ENCODE data around the gene AASS. TPM values are rescaled to one million over a fixed set of nuclear protein-coding genes. Genes with fewer than 3 reads are reported as not detected.

The AASS gene
- total and polyA plus RNA-seq, 2 of the 8 experiments (the other 6 are each of a cell fraction or from before 2014, with no cell fraction given), result 203 to 394 TPM

- POLR2A ChIA-PET (ENCODE audit: partially characterized antibody), result no interaction called here
- FAIRE-seq (no peak), DNase-seq (ENCODE audit: low read depth in 1 of 2, low spot score in 2 of 2) (no peak)
- Histone ChIP-seq H3K9me3 (ENCODE audit: insufficient read depth in 2 of 2, low read depth in 1 of 2, low read length in 1 of 2) (no peaks in the 10 kb centered on the region), H3K4me2 (ENCODE audit: insufficient read depth in 1 of 2, low read depth in 2 of 2, low read length in 2 of 2) (no peak overlapping the region), H4K8ac (ENCODE audit: extremely low read depth, insufficient read depth, low read length) (no peak overlapping the region), H2BK120ac (replicated peaks; ENCODE audit: low read depth, low read length) (no peak overlapping the region), H2BK15ac (ENCODE audit: low read length) (no peak overlapping the region), H4K91ac (replicated peaks; ENCODE audit: insufficient read length, low read length) (no peak overlapping the region), H3K14ac (ENCODE audit: insufficient read length) (no peak overlapping the region), H2AFZ (ENCODE audit: low read length) (no peak overlapping the region), H3K4me1 (replicated peaks in 1 of 4; ENCODE audit: control insufficient read depth in 3 of 4, insufficient read depth in 4 of 4, low read length in 3 of 4) (no peaks in the 10 kb centered on the region), H3K56ac (replicated peaks; ENCODE audit: insufficient read length, low read depth, low read length) (no peak overlapping the region), H3K79me1 (ENCODE audit: low read depth, low read length) (no peaks in the 10 kb centered on the region), H3K79me2 (ENCODE audit: control insufficient read depth in 1 of 2, insufficient read depth in 2 of 2, low read length in 2 of 2) (no peaks in the 10 kb centered on the region), H3K23ac (ENCODE audit: insufficient read length) (no peak overlapping the region), H3K4ac (replicated peaks; ENCODE audit: insufficient read length, low read depth, low read length) (no peak overlapping the region), H2BK5ac (ENCODE audit: low read depth, low read length) (no peak overlapping the region), H4K5ac (ENCODE audit: insufficient read length, low read depth, low read length) (no peak overlapping the region), H3K18ac (ENCODE audit: extremely low read depth, low read length) (no peak overlapping the region), H4K20me1 (replicated peaks in 1 of 2; ENCODE audit: control insufficient read depth in 1 of 2, insufficient read depth in 2 of 2, low read length in 2 of 2) (no peaks in the 10 kb centered on the region), H3K9ac (replicated peaks in 1 of 4; ENCODE audit: extremely low read depth in 1 of 4, low read depth in 3 of 4, low read length in 3 of 4) (no peak overlapping the region), H3K27me3 (replicated peaks in 1 of 4; ENCODE audit: control insufficient read depth in 3 of 4, extremely low read depth in 1 of 4, insufficient read depth in 3 of 4, low read length in 3 of 4) (no peaks in the 10 kb centered on the region), H2AK5ac (ENCODE audit: low read depth, low read length) (no peak overlapping the region), H3K36me3 (ENCODE audit: control insufficient read depth in 2 of 4, insufficient read depth in 4 of 4, low read length in 3 of 4) (peaks cover 0 to 6% (median 1%) of the 10 kb centered on the region in 4 experiments; a peak in 2 of 8 replicates), H2BK20ac (ENCODE audit: low read length) (no peak overlapping the region), H3K27ac (ENCODE audit: low read depth, low read length) (no peak overlapping the region), H3K4me3 (ENCODE audit: extremely low read depth in 1 of 4, insufficient read depth in 2 of 4, low read depth in 3 of 4, low read length in 4 of 4) (no peak overlapping the region), H2BK12ac (ENCODE audit: low read depth, low read length) (no peak overlapping the region), H3K23me2 (ENCODE audit: low read depth, low read length) (no peaks in the 10 kb centered on the region)
- CTCF ChIA-PET (ENCODE audit: partially characterized antibody), result interaction anchor here (1.3 kb wide), 1 partner anchor 25 kb away, joined by 3 read pairs; no protein-coding TSS in a partner anchor
- WGBS, 2 experiments (ENCODE audit: extremely low coverage in 1 of 2, insufficient coverage in 1 of 2, insufficient read length in 1 of 2, insufficient replicate concordance in 2 of 2, low coverage in 1 of 2, low lambda C conversion rate in 2 of 2, missing lambda C conversion rate in 1 of 2), result 88% methylated on average over 1 of the region's 1 CpG; no CpG with 5 or more reads in 1 of the 2 experiments
- no peak for TF ChIP-seq EZH2 (IDR thresholded peaks at IDR 0.05; ENCODE audit: low read depth, low read length, severe bottlenecking)
These were observed 76.0 kb downstream of the AASS start for GRCh38 chr7:122068046-122068445.

Data from H1 (cell line).